GM18499 (cell line): ENCODE measurements around the gene PPP1CA.

Experiments
- ATAC-seq: cut with Tn5 transposase; IDR thresholded peaks from one replicate; pipeline ENCODE4 v1.9.1; 2021; ENCODE audit warnings: moderate number of reproducible peaks; ENCODE audit not compliant: insufficient read depth, unreplicated experiment

The PPP1CA gene

GRCh38 chr11:67419325-67420049 lies 17.8 kb upstream of the PPP1CA start:
- no peak for ATAC-seq

GRCh38 chr11:67418476-67419281 lies 17.0 kb upstream of the PPP1CA start:
- no peak for ATAC-seq

DNA sequence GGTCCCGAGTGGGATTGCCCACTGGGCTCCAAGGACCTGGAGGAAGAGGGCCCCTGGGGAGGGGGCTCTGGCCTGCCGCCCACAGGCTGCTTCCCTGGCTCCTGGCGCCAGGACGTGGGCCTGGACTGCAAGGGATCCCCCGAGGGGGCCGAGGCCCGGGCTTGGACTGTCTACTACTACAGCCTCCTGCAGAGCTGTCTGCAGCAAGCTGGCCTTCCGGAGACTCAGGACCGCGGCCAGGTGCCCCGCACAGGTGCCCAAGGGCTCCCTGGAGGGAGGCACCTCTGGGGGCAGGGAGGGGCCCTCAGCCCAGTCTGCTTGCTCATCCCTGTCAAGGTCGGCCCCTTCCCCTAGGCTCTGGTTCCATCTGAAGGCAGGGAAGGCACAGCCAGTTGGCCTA lies 15.8 kb upstream of the PPP1CA start:
- no peak for ATAC-seq

- ATAC-seq: no peak
These were observed 15.0 kb upstream of the PPP1CA start for GRCh38 chr11:67416416-67417335.

GRCh38 chr11:67415501-67416304 lies 14.0 kb upstream of the PPP1CA start, which contains the start of gene CARNS1:
TSS of gene CARNS1 (plus strand) at chr11:67415678. CDS start at chr11:67416200, 522 bp downstream.
- no peak for ATAC-seq

DNA sequence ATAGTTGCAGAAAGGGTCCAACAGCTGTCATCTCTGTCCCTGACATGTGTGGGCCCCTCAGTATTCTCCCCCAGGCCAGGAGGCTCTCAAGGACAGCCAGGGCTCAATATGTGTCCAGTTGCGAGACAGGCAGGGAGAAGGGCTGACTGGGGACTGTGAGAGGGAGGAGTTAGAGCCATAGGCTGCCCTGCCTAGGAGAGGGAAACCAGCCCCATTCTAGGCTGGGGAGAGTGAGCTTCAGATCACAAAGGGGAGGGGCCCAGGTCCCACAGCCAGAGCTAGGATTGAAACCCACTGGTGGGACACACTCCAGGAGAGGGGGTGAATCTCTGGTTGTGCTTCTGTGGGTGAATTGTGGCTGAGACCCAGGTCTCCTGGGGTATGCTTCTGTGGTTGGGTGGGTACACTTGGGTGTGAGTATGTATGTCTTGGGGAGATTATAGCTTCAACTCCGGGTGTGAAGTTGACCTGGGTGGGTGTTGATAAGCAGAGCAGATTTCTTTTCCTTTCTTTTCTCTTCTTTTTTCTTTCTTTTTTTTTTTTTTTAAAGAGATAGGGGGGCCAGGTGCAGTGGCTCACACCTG lies 11.7 kb upstream of the PPP1CA start:
- ATAC-seq: no peak

- no peak for ATAC-seq
These were observed 11.0 kb upstream of the PPP1CA start for GRCh38 chr11:67412495-67413179.

DNA sequence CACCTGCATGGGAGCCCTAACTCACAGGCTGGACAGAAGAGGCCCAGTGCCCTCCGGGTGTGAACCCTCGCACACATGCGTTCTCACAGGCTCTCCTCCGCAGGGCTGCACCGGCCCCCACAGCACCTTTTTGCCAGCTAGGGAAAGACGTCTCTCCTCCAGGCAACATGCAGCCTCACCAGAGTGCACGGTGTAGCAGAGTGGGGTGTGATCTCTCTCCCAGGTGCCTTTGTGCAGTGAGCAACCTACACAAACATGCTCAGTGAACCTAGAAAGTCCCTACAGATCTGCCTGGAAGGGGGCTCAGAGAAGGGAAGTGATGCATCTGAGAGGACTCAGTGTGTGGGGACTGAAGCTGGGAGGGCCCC lies 10.1 kb upstream of the PPP1CA start:
- ATAC-seq: no peak

DNA sequence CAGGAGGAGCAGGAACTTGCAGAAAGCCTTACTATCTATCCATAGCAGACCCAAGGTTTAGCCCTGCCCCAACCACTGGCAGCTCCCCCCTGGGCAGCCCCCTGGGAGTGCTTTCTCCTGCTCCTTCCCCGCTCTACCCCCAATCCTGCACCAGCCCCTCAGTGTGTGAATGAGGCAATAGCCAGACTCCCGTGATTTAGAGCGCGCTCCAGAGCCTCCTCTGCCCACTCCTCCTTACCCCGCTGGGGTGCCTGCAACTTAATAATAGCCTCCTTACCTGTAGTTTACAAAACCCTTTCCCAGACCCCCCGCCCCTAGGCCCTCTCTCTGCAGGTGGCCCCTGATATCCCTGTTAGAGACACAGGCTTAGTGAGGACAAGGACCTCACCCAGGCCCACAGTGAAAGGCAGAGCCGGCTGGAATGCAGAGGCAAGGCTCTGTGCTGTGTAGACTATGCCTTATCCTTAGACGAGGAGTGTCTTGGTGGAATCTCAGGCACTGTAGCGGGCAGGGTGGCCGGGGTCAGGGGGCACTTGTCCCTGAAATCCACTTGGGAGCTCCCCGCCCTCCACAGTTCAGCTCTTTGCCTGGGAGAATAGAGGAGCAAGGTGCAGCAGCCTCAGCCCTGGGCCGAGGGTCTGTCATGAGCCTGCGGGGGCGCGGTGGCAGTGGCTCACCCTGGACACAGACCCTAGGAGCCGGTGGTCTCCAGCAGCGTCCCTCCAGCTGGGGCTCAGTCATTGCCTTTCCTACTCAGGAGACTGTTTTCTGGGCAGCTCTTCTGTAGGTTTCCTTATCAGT lies 9.5 kb upstream of the PPP1CA start:
- no peak for ATAC-seq

GRCh38 chr11:67410369-67410831 lies 8.7 kb upstream of the PPP1CA start:
- no peak for ATAC-seq

GRCh38 chr11:67409781-67410368 lies 8.2 kb upstream of the PPP1CA start:
- ATAC-seq: no peak

DNA sequence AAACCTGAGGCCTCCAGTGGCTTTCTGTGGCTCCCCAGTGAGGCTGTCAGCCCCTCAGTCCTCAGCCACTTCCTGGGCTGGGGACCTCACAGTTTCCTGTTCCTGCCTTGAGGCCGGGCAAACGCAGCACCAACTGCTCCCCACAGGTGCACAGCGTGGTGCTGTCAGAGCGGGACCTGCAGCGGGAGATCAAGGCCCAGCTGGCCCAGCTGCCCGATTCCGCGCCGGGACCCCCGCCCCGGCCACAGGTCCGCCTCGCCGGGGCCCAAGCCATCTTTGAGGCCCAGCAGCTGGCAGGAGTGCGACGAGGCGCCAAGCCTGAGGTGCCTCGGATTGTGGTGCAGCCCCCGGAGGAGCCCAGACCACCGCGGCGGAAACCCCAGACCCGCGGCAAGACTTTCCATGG lies 7.6 kb upstream of the PPP1CA start:
- ATAC-seq: no peak

- no peak for ATAC-seq
These were observed 7.0 kb upstream of the PPP1CA start for GRCh38 chr11:67408437-67409200.

- ATAC-seq: no peak
These were observed 6.1 kb upstream of the PPP1CA start for GRCh38 chr11:67407688-67408163.

DNA sequence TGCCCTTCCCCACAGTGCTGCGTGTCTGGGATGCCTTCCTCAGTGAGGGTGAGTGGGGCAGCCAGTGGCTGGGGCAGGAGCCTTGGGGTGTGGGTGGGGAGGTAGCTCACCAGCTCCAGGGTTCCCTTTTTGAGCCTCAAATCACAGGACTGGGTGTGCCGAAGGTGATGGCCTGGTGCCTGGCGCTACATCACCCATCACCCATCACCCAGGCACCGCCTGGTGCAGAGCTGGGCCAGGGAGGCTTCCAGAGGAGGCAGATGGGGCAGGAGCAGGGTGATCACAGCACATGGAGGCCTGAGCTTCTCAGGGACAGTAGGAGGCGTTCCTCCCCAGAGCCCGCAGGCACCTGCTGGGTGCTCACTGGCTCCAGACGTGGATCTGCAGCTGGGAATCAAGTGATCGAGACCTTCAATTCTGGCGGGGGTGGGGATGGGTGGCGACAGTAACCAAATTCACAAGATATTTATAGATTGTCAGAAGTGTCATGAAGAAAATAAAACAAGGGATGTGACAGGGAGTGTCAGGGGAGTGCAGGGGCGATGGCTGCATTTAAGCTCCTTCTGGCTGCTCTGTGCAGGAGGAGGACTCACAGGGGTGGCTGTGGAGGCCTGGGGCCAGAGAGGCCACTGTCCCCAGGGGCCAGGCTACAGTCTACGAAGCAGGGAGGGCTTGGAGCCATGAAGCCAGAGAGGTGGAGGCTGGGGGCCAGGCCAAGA lies 5.5 kb upstream of the PPP1CA start:
- no peak for ATAC-seq

DNA sequence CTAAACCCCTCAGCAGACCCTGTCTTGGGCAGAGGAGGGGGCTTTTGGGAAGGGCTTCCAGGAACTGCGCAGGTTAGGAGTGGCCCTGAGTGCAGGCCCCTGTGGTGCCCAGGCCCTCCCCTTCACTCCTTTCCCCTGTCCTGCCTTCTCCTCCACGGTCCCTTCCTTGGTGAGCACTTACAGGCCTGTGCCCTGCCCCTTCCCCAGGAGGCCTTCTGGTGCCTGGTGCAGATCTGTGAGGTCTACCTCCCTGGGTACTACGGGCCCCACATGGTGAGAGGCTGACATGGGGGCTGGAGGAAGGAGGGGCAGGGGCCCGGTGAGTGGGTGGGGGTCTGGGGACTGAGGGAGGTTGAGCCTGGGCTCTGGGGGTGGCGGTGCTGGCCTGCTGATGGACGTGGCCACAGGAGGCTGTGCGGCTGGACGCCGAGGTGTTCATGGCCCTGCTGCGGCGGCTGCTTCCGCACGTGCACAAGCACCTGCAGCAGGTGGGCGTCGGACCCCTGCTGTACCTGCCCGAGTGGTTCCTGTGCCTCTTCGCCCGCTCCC lies 4.8 kb upstream of the PPP1CA start:
- ATAC-seq: no peak
